ENCODE data around the gene RPN1. TPM values are rescaled to one million over a fixed set of nuclear protein-coding genes. Genes with fewer than 3 reads are reported as not detected.

Gene RPN1
- polyA plus RNA-seq (2013, experiment 1 of 2), result 156 TPM
- 160 TPM for polyA plus RNA-seq (2013, experiment 2 of 2)

GRCh38 chr3:128650096-128651050, at the start of gene RPN1:
RPN1 (minus strand) TSS chr3:128650818; CDS start chr3:128650800, 18 bp downstream.
- H3K4ac ChIP-seq (ENCODE audit: low read depth, low read length), result peak within 1 kb of the TSS; percentile 77
- H2AK5ac ChIP-seq (ENCODE audit: low read length), result no peak within 1 kb of the TSS
- H3K36me3 ChIP-seq (ENCODE audit: control insufficient read depth, insufficient read depth, low read length), result no peaks in the 10 kb centered on the region
- H2BK5ac ChIP-seq (ENCODE audit: low read length), result peak within 1 kb of the TSS; percentile 31
- peak within 1 kb of the TSS; percentile 53 for H3K4me2 ChIP-seq (ENCODE audit: low read length)
- WGBS (ENCODE audit: extremely low coverage, insufficient coverage, low lambda C conversion rate), result no CpG with 5 or more reads among the region's 96 CpGs
- H3K23ac ChIP-seq (ENCODE audit: low read length), result no peak within 1 kb of the TSS
- peak within 1 kb of the TSS; percentile 86 for H4K8ac ChIP-seq (ENCODE audit: low read depth, low read length)
- peak within 1 kb of the TSS; percentile 98 for H3K27ac ChIP-seq (ENCODE audit: low read depth, low read length)
- no peaks in the 10 kb centered on the region for H3K27me3 ChIP-seq (ENCODE audit: insufficient read depth, low read length, poor library complexity)
- H2BK120ac ChIP-seq (ENCODE audit: low read depth, low read length), result no peak within 1 kb of the TSS
- H3K4me1 ChIP-seq (ENCODE audit: control insufficient read depth, low read depth, low read length), result no peaks in the 10 kb centered on the region
- H4K5ac ChIP-seq (ENCODE audit: low read length), result no peak within 1 kb of the TSS
- peak within 1 kb of the TSS; percentile 99 for H3K4me3 ChIP-seq (ENCODE audit: low read length)
- DNase-seq, result peak; percentile 97
- H3K79me1 ChIP-seq (ENCODE audit: low read length), result peaks cover 2% of the 10 kb centered on the region
- H3K79me2 ChIP-seq (ENCODE audit: control insufficient read depth, insufficient read depth, low read length), result peaks cover 47% of the 10 kb centered on the region
- peak within 1 kb of the TSS; percentile 86 for H3K18ac ChIP-seq (ENCODE audit: low read length)
- peak within 1 kb of the TSS; percentile 100 for H3K9ac ChIP-seq (ENCODE audit: low read length)
- no peak within 1 kb of the TSS for H2BK15ac ChIP-seq (replicated peaks; ENCODE audit: low read depth)
- peak within 1 kb of the TSS; percentile 99 for H3K56ac ChIP-seq (ENCODE audit: low read length)

GRCh38 chr3:128698211-128699047, 47.8 kb upstream of the RPN1 start:
- no peak overlapping the region for H2AK5ac ChIP-seq (ENCODE audit: low read length)
- H3K79me2 ChIP-seq (ENCODE audit: control insufficient read depth, insufficient read depth, low read length), result no peaks in the 10 kb centered on the region
- H3K56ac ChIP-seq (ENCODE audit: low read length), result peak overlapping the region; percentile 91
- no peak overlapping the region for H2BK15ac ChIP-seq (replicated peaks; ENCODE audit: low read depth)
- peak; percentile 50 for DNase-seq
- no peak overlapping the region for H2BK5ac ChIP-seq (ENCODE audit: low read length)
- H3K4me1 ChIP-seq (ENCODE audit: control insufficient read depth, low read depth, low read length), result no peaks in the 10 kb centered on the region
- no peak overlapping the region for H3K27ac ChIP-seq (ENCODE audit: low read depth, low read length)
- no peak overlapping the region for H3K4ac ChIP-seq (ENCODE audit: low read depth, low read length)
- peak overlapping the region; percentile 51 for H3K4me3 ChIP-seq (ENCODE audit: low read length)
- H3K79me1 ChIP-seq (ENCODE audit: low read length), result no peaks in the 10 kb centered on the region
- no peaks in the 10 kb centered on the region for H3K36me3 ChIP-seq (ENCODE audit: control insufficient read depth, insufficient read depth, low read length)
- H3K4me2 ChIP-seq (ENCODE audit: low read length), result peak overlapping the region; percentile 83
- H3K27me3 ChIP-seq (ENCODE audit: insufficient read depth, low read length, poor library complexity), result no peaks in the 10 kb centered on the region
- H3K18ac ChIP-seq (ENCODE audit: low read length), result peak overlapping the region; percentile 33
- H3K9ac ChIP-seq (ENCODE audit: low read length), result peak overlapping the region; percentile 78
- no peak overlapping the region for H4K8ac ChIP-seq (ENCODE audit: low read depth, low read length)
- no peak overlapping the region for H4K5ac ChIP-seq (ENCODE audit: low read length)
- H3K23ac ChIP-seq (ENCODE audit: low read length), result peak overlapping the region; percentile 99
- no CpG with 5 or more reads among the region's 53 CpGs for WGBS (ENCODE audit: extremely low coverage, insufficient coverage, low lambda C conversion rate)
- no peak overlapping the region for H2BK120ac ChIP-seq (ENCODE audit: low read depth, low read length)

- H3K18ac ChIP-seq (ENCODE audit: low read length), result no peak overlapping the region
- no peak overlapping the region for H2BK5ac ChIP-seq (ENCODE audit: low read length)
- H3K23ac ChIP-seq (ENCODE audit: low read length), result no peak overlapping the region
- H3K27ac ChIP-seq (ENCODE audit: low read depth, low read length), result no peak overlapping the region
- H2BK120ac ChIP-seq (ENCODE audit: low read depth, low read length), result no peak overlapping the region
- no peak overlapping the region for H3K56ac ChIP-seq (ENCODE audit: low read length)
- no peak overlapping the region for H2AK5ac ChIP-seq (ENCODE audit: low read length)
- H3K4me2 ChIP-seq (ENCODE audit: low read length), result no peak overlapping the region
- H4K5ac ChIP-seq (ENCODE audit: low read length), result no peak overlapping the region
- H3K36me3 ChIP-seq (ENCODE audit: control insufficient read depth, insufficient read depth, low read length), result no peaks in the 10 kb centered on the region
- DNase-seq, result no peak
- H3K4me1 ChIP-seq (ENCODE audit: control insufficient read depth, low read depth, low read length), result peaks cover 1% of the 10 kb centered on the region
- no peak overlapping the region for H3K9ac ChIP-seq (ENCODE audit: low read length)
- no peak overlapping the region for H3K4ac ChIP-seq (ENCODE audit: low read depth, low read length)
- no peak overlapping the region for H4K8ac ChIP-seq (ENCODE audit: low read depth, low read length)
- H3K79me1 ChIP-seq (ENCODE audit: low read length), result no peaks in the 10 kb centered on the region
- no CpG with 5 or more reads among the region's 8 CpGs for WGBS (ENCODE audit: extremely low coverage, insufficient coverage, low lambda C conversion rate)
- no peaks in the 10 kb centered on the region for H3K27me3 ChIP-seq (ENCODE audit: insufficient read depth, low read length, poor library complexity)
- no peak overlapping the region for H2BK15ac ChIP-seq (replicated peaks; ENCODE audit: low read depth)
- H3K4me3 ChIP-seq (ENCODE audit: low read length), result no peak overlapping the region
- H3K79me2 ChIP-seq (ENCODE audit: control insufficient read depth, insufficient read depth, low read length), result no peaks in the 10 kb centered on the region
These were observed 46.7 kb upstream of the RPN1 start for GRCh38 chr3:128697341-128697740.

- Histone ChIP-seq H3K79me1 (ENCODE audit: low read length) (no peaks in the 10 kb centered on the region), H3K18ac (ENCODE audit: low read length) (no peak overlapping the region), H4K5ac (ENCODE audit: low read length) (no peak overlapping the region), H2BK5ac (ENCODE audit: low read length) (no peak overlapping the region), H3K4me2 (ENCODE audit: low read length) (no peak overlapping the region), H3K56ac (ENCODE audit: low read length) (peak overlapping the region; percentile 42), H2BK15ac (replicated peaks; ENCODE audit: low read depth) (no peak overlapping the region), H2BK120ac (ENCODE audit: low read depth, low read length) (no peak overlapping the region), H3K27ac (ENCODE audit: low read depth, low read length) (no peak overlapping the region), H4K8ac (ENCODE audit: low read depth, low read length) (no peak overlapping the region), H3K9ac (ENCODE audit: low read length) (no peak overlapping the region), H3K4me1 (ENCODE audit: control insufficient read depth, low read depth, low read length) (peaks cover 1% of the 10 kb centered on the region), H3K36me3 (ENCODE audit: control insufficient read depth, insufficient read depth, low read length) (no peaks in the 10 kb centered on the region), H2AK5ac (ENCODE audit: low read length) (no peak overlapping the region), H3K4ac (ENCODE audit: low read depth, low read length) (no peak overlapping the region), H3K27me3 (ENCODE audit: insufficient read depth, low read length, poor library complexity) (no peaks in the 10 kb centered on the region), H3K79me2 (ENCODE audit: control insufficient read depth, insufficient read depth, low read length) (no peaks in the 10 kb centered on the region), H3K23ac (ENCODE audit: low read length) (no peak overlapping the region), H3K4me3 (ENCODE audit: low read length) (no peak overlapping the region)
- WGBS (ENCODE audit: extremely low coverage, insufficient coverage, low lambda C conversion rate), result no CpG with 5 or more reads among the region's 2 CpGs
- DNase-seq, result peak; percentile 59
These were observed 43.1 kb upstream of the RPN1 start for GRCh38 chr3:128693696-128694095.

DNA sequence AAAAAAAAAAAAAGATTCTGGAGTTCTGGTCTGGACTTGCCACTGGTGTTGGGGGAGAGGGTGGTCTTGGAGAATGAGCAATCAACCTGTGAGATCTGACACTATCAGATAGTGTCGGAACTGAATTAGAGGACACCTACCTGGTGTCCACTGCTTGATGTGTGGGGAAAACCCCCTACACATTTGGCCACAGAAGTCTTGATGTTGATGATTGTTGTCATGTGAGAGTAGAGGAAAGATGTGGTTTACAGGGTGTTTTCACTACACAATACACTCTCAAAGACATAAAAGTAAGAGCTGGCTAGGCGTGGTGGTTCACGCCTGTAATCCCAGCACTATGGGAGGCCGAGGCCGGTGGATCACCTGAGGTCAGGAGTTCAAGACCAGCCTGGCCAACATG, 38.4 kb upstream of the RPN1 start:
- no peak overlapping the region for H3K23ac ChIP-seq (ENCODE audit: low read length)
- H3K56ac ChIP-seq (ENCODE audit: low read length), result no peak overlapping the region
- no peak for DNase-seq
- WGBS (ENCODE audit: extremely low coverage, insufficient coverage, low lambda C conversion rate), result no CpG with 5 or more reads among the region's 5 CpGs
- H3K36me3 ChIP-seq (ENCODE audit: control insufficient read depth, insufficient read depth, low read length), result no peaks in the 10 kb centered on the region
- H3K79me1 ChIP-seq (ENCODE audit: low read length), result no peaks in the 10 kb centered on the region
- no peak overlapping the region for H4K8ac ChIP-seq (ENCODE audit: low read depth, low read length)
- H2AK5ac ChIP-seq (ENCODE audit: low read length), result no peak overlapping the region
- no peak overlapping the region for H3K9ac ChIP-seq (ENCODE audit: low read length)
- H2BK120ac ChIP-seq (ENCODE audit: low read depth, low read length), result no peak overlapping the region
- H3K4me3 ChIP-seq (ENCODE audit: low read length), result no peak overlapping the region
- H3K4me2 ChIP-seq (ENCODE audit: low read length), result no peak overlapping the region
- no peak overlapping the region for H2BK5ac ChIP-seq (ENCODE audit: low read length)
- H4K5ac ChIP-seq (ENCODE audit: low read length), result no peak overlapping the region
- H3K4ac ChIP-seq (ENCODE audit: low read depth, low read length), result no peak overlapping the region
- no peak overlapping the region for H2BK15ac ChIP-seq (replicated peaks; ENCODE audit: low read depth)
- no peaks in the 10 kb centered on the region for H3K79me2 ChIP-seq (ENCODE audit: control insufficient read depth, insufficient read depth, low read length)
- no peak overlapping the region for H3K18ac ChIP-seq (ENCODE audit: low read length)
- H3K27me3 ChIP-seq (ENCODE audit: insufficient read depth, low read length, poor library complexity), result no peaks in the 10 kb centered on the region
- no peak overlapping the region for H3K27ac ChIP-seq (ENCODE audit: low read depth, low read length)
- H3K4me1 ChIP-seq (ENCODE audit: control insufficient read depth, low read depth, low read length), result peaks cover 1% of the 10 kb centered on the region

All from mesendoderm (in vitro differentiated cells).